Glomerular visceral epithelial cell (primary cell): ENCODE data around the gene HDAC8.
"Not testable (repeated sequence)": the region's sequence is repeated elsewhere in the genome, so short reads cannot be mapped to it uniquely, and the experiment has no call there.

Experiments
- DNase-seq: peaks from one replicate; pipeline ENCODE4 v3.0.0-alpha.2; 2016; ENCODE audit errors: extremely low spot score

The HDAC8 gene

DNA sequence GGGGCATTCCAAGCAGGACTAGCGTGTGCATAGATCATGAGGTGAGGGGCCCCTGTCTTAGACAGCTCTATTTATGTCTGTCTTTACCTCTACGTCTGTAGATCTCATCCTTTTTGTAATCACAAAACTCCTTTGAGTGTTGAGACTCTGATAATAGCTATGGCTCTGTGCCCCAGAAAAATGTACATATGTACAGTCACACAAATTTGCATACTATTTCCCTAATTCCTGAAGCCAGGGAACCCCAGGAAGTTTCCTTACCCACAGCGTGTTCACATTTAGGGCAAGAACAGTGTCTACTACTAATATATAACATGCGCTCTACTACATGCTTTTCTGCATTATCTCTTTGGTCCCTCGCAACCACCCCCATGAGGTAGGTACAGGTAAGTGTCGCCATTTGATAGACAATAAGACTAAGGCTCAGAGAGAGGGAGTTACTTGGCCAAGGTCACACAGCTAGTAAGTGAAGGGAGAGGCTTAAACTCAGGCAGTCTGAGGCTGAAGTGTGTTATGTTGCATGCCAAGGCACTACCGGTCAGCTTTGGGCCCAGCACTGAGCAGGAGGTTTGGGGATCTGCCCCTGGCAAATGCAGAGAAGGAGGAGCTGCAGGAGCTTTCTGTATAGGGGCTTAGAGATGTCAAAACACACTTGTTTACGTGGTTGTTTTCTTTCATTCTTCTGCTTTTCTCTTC lies 245.9 kb downstream of the HDAC8 start:
- DNase-seq, result no peak

DNA sequence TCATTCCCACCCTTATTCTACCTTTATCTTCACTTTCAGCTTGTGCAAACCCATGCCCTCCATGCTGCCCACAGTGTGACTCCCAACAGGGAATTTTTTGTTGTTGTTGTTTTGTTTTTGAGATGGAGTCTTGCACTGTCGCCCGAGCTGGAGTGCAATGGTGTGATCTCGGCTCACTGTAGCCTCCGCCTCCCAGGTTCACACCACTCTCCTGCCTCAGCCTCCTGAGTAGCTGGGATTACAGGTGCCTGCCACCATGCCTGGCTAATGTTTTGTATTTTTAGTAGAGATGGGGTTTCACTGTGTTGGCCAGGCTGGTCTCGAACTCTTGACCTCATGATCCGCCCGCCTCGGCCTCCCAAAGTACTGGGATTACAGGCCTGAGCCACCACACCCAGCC lies 253.0 kb downstream of the HDAC8 start:
- not testable (repeated sequence) for DNase-seq

DNA sequence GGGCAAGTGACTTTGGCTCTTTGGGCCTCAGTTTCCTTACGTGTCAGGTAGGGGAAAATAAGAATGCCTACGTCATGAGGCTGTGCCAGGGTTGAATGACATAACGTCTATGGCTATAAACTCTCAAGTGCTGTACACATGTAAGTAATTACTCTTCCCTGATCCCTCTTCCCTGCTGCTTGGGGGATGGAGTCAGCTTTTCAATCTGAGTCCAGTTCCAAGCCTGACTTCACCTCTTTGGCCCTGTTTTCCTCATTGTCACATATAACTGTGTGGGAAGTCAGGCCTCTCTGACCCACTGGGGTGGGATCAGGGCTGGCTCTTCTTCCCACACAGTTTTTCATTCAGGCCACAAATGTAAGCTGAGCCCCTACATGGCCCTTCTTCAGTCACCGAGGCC lies 255.5 kb downstream of the HDAC8 start:
- no peak for DNase-seq

DNA sequence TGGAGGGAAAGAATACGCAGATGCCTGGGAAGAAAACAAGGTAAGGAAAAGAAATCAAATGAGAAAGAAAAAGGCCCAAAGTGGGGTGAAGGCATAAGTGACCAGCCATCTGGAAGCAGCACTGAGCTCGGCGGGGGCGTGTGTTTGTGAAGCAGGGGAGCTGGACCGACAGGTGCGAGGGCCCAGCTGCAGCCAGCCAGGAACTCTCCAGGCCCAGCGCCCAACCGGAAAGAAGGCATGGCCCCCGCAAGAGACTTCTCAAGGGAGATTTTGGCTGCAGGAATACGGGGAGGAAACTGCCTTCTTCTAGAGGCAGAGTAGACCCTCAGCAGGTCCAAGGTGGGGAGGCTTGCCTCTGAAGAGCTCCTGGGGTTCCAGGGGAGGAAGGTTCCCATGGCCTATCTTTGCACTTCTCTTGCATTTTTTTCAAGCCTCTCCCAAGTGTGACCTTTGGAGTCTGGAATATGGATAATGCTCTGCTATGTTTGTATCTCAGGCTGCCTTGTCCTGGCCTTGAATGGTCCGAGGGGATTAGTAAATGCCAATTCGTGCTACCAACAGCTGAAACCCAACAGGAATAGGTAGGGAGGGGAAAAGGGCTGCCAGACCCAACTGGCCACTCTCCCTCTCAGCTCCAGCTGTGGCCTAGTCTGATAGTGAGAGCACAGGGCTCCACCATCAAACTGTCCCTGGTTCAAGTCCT lies 256.1 kb downstream of the HDAC8 start:
- no peak for DNase-seq

DNA sequence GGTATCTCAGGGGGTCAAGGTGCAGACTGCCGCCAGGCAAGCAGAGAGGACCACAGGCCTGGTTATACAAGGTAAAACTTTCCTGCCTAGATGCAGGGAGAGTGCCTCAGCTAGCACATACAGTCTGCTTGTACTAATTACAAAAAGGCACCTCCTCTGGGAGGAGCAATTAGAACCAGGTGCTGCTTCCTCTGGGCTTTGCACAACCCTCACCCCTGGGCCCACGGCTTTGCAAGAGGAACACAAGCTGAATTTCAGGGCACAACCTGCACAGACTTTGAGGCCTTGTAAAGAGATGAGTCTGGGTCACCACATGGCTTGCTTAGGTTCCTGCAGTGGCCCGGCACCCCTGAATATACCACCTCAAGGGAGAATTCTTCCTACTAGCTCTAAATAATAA lies 257.8 kb downstream of the HDAC8 start:
- no peak for DNase-seq

DNA sequence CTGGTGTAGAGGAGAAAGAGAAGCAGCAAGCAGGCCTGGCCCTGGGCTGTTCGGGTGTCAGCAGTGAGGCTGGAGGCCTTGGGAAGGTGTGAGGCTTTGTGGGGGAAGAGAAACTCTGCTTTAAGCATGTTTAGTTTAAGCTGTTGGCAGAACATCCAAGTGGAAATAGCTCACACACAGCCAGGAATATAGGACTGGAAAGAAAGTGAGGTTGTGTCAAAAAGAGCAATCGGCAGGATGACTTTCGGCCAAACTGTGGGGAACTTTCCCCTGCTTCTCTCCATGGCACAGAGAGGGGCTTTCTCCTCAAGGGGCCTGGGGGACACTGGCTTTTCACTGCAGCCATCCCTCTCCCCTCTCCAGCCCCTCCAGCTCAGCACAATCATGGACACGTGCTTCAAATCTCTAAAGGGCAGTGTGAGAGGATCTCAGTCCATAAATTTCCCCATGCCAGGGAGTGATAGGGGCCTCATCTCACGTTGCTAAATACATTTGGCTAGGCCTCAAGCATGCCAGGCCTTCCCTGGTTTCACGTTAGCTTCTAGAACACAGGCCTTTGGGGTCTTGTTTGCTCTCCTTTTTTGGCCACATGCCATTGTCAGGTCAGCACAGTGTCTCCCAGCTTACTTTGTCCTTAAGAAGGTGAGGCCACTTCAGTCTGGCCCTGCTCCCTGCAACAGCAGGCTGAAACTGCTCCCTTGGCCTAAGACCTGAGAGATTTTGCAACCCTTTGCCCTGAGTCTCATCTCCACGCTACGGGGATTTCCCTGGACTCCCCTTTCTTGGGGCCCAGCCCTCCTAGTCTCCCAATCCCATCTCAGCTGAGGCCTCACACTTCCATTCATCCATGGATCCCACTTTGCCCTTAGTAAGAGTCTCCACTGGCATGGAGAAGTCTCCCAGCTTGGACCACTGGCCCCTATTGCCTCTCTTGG lies 258.7 kb downstream of the HDAC8 start:
- no peak for DNase-seq

DNA sequence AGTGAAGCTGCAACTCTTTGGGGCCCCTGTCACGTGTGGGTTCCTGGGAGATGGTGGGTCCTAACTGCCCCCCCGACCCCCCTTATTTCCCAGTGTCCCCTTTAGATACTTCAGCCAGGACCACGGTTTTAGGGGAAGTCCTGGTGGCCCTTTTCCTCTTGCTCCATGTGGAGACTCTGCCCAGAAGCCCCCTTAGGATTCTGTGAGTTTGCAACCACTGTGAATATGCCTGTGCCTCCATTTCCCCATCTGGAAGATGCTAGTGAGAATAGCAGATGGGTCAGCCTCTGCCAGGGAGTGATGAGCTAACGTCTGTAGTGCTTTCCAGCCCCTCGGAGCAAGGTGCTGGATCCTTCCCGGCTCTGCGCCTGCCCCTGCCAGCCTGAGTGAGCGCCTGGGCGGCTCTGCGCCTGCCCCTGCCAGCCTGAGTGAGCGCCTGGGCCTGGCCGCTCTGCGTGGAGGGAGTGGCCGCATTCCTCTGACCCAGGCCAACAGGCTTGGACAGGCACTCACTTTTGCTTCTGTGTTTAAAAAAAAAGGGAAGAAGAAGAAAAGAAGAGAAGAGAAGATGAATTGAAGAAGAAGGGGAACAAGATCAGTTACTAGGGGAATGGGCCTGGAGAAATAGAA lies 260.2 kb downstream of the HDAC8 start:
- no peak for DNase-seq

DNA sequence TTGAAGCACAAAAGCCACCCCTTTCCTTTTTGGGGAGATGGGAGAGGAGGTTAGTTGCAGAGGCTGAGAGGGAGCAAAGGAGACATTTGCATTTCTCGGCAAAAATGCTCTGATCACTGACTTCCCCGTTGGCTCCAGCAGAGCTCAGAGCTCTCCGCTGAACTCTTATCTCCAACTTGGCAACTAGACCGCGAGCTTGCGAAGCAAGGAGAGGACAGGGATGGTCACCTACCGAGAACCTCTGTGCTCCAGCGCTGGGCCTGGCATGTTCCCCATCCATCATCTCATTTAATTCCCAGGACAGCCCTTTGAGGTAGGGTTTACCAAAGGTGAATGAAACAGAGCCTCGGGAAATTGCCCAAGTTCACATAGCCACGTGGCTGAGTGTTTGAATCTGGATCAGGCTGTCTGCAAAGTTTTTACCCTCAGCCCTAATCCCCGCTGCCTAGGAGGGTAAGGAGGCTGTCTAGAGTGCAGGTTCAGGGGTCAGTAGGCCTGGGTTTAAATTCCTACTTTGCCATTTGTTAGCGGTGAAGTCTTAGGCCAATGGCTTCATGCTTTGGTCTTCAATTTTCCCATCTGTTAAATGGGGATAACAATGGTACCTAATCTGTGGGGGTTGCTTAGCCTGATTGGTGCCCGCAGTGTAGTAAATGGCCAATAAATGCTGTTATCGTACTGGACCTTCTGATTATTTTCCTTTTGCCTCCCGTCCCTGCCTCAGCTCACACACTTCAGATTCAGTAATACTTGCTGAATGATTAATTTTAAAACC lies 263.2 kb downstream of the HDAC8 start:
- no peak for DNase-seq

DNA sequence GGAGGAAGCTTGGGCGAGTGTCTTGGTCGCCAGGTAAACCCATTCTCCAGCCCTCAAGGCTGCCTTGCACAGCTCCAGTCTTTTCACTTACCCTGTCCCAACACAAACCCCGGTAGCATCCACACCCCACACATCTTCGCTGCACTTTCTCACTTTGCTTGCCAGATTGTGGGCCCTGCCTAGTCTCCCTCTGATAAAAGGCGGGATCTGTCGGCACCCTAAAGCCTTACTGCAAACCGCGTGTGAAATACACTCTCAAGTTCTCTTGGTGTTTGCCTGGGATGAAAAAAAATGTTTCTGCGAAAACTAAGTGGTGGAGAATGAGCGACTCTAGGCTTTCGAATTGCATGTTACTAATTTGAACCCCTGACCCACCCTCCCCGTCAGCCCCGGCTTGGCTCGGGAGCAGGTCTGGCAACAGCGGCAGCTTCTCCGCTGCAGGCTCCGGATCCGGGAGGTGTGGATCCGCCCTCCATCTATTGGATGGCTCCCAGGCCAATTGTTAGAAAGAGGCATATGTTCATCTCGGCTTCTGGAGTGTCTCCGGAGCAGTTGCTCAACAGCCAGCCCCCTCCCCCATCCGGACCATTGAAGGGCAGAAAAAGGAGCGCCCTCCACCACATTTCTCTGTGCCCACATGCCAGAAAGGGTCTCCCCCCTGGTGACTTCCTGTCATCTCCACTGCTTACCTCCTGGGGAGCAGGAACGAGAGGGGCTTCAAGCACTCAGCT lies 263.9 kb downstream of the HDAC8 start:
- DNase-seq, result peak; percentile 35

DNA sequence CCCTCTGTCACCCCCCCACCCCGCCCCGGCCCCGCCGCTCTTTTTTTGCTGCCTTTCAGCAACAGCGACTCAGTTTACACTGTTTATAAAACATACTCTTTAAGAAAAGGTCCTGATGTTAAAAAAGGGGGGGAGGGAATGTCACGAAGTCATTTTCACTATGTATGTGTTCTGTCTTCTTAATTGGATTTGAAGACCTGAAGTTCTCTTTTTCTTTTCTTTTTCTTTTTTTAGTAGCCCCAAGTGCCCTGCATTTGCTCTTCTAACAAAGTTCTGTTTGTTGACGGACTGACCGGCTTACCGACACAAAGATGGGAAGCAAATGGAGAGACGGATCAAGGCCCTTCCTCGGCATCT lies 264.5 kb downstream of the HDAC8 start:
- DNase-seq, result no peak

DNA sequence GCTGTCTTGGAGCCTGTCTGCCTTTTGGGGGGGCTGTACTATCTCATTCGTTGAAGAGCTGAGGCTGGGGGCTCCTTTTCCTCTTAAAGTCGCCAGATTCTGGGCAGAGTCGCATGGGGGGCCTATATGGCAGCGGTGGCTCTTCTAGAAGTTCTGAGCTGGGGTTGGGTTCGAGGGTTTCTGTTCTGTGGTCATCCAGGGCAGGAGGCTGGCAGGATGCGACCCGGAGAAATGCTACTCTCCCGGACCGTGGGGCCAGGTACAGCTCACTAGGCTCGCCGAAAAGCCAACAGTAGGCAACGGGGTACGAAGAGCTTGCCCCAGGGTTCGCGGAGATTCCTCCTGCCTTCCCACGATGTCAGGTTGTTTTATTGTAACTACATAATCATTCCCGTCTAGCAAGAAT lies 265.0 kb downstream of the HDAC8 start:
- no peak for DNase-seq

DNA sequence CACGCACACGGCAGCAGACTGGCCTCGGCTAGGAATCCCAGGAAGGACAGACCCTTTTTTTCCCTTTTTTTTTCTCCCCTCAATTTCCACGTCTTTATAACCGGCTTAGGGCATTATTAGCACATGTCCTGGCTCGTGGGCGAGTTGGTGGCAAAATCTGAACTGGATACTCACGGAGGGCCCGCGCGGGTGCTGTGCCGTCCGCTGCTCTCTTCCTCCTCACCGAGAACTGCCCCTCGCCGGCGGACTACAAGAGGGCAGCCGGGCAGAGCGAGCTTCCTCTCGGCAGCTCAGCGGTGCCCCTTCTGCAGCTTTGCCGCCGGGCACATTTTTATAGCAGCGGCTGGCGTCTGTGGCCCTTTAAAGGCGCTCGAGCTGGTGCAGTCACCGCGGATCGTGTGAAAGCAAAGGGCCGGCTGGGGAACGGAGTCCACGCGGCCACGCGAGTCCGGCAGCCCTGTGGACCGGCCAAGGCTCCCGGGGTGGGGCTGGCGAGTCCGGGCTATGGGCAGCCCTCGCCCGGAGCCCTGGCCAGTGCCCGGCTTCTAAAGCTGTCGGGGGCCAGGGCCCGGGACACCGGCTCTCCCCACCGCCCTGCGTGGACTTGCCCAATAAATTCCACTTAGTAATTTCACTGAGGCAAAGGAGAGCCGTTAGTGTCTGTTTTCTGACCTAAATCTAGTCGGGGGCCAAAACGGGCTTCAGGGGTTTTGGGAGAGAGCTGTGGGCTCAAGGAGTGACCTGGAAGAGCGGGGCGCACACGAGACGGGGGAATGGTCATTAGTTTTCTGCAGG lies 265.6 kb downstream of the HDAC8 start:
- DNase-seq, result peak; percentile 71

DNA sequence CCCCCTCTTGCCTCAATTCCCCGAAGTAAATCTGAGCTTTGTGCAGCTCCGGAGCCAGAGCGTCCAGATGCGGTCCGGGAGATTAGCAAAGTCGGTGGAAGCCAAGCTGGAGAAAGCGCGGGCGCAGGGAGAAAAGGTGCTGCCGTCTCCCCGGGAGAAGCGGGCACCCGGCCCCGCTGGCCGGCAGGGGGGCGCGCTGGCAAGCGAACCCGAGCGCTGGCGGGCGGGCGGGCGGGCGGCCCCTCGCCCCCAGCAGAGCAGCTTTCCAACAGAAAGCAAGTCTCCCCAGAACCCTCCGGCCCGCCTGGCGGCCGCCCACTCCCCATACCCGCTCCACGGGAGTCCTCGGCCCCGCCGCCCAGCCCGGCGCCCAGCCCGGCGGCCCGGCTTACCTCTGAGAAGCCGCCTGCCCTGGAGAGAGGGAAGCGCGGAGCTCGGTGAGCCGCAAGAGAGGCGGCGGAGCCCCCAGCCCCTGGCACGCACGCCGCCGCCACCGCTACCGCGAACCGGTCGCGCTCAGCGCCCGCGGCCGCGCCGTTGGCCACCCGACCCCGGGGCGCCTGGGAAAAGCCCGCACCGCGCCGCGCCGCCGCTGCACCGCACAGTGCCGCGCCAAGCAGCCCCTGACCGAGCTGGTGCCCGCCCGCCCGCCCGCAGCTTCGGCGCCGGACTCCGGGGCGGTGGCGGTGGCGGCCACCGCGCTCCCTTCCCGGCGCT lies 266.4 kb downstream of the HDAC8 start:
- DNase-seq, result no peak

DNA sequence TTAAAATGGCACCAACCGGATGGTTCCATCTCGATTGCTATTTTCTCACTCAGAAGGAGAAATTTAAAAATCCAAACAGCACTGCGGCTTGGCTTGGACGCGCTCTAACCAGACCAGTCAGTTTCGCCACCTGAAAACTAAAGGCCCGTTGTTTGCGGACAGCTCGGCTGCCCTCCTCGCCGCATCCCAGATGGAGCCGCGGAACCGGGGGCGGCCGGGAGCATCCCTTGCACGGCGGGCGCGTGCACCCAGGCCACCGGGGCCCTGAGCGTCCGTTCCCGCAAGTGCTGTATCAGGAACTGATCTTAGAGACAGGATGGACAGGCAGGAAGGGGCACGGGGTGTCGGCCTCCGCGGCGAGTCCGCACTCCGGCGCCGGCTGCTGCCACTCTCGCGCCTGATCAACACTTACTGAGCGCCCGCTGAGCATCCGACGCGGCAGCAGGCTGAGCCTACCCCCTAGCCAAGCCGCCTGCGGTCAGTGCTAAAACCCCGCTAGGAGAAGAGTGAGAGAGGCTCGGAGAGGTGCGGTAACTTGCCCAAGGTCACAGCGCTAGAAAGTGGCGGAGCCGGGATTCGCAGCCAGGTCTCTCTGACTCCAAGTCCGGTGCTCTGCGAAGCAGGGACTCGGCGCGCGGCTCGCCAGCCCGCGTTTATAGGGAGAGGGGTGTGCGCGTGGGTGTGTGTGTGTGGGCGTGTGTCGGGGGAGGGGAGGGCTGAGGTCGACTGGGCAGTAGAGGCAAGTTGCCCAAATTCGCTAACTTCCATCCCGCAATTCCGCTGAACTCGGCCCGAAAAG lies 267.2 kb downstream of the HDAC8 start, which contains the start of gene CITED1:
TSS of gene CITED1 (minus strand) at position 629 of the 799 bp plus-strand sequence. CDS start 3,045 bp downstream, outside the sequence.
- no peak for DNase-seq

DNA sequence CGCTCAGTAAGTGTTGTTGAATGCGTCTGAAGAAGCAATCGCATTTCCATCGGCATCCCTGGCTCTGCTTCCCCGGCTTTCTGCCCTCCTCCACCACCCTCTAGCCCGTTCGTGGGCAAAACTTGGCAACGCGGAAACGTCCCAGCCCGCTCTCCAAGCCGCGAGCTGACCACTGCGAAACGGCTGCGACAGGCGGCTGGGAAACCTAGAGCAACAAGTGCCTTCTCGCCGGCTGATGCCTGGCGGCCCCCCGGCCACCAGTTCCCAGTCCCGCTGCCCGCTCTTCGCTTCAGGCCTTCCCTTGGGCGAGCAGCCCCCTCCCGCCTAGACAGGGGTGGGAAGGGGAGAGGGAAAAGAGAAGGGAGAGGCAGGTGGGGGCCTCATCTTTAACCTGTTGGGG lies 267.8 kb downstream of the HDAC8 start:
- no peak for DNase-seq

DNA sequence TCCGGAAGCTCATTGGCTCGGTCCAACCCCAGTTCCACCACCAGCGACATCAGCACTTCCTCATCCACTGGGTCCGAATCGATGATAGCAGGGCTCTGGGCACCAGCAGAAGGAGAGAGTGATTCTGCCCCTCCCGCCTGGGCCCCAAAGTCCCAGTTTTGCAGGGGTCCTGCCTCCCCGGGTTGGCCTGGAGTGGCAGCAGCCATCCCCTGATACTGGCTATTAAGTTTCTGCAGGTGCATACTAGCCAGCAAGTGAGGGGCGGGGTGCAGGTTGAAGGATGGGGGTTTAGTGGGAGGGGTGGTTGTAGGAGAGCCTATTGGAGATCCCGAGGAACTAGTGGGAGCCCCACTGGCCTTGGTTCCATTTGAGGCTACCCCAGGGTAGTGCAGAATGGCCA lies 270.9 kb downstream of the HDAC8 start:
- DNase-seq, result no peak

DNA sequence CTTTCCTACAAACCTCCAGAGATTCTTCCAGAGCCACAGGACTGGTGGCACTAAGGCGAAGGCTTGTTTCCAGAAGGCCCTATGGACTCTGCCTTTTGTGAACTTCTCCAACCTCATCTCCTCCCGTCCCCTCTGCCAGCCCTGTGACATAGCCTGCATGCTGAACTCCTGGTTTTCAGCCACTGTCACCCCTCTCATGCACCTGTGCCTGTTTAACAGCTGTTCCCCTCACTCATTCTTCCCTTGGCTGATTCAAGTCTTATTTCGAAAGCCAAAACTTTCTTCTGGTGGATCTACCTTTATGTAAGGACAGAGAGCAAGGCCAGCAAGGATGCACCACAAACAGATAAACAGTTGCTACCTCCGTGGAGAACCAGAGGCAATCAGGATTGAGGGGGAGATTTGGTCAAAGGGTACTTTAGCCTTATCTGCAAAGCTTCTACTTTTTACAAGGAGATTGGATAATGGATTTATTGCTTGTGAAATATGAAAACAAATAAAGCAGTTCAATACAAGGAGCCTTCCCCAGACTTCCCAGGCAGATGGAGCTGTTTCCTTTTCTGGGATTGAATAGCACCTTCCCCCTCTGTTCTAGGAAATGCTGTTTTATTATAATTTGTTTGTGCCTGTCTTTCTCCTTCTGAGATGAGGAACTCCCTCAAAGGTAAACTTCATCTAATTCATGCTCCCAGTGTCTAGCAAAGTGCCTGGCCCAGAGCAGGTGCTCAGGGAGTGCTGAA lies 272.6 kb downstream of the HDAC8 start:
- DNase-seq, result no peak
